CD4-positive, alpha-beta memory T cell (primary cell): ENCODE measurements around the gene ZNF30. TPM values are rescaled to one million over a fixed set of nuclear protein-coding genes. Genes with fewer than 3 reads are reported as not detected.

ENCODE experiments used
- CTCF ChIA-PET: fragments of 350-600 bp; sonication (Branson Sonifier 250); formaldehyde crosslinking; loops from one replicate; lab custom pipeline; 2021; ENCODE audit warnings: inconsistent platforms; ENCODE audit not compliant: partially characterized antibody; lab: Charles Lee
- POLR2A ChIA-PET: fragments of 350-600 bp; sonication (Branson Sonifier 250); formaldehyde crosslinking; loops from one replicate; lab custom pipeline; 2021; ENCODE audit not compliant: partially characterized antibody; lab: Charles Lee
- DNase-seq, 5 donors: peaks; one replicate each; pipeline versions ENCODE4 v3.0.0 to v3.0.0-alpha.2; 2020 to 2022; ENCODE audit warnings: mixed read lengths in 1 of 5
- H3K27ac ChIP-seq: one replicate; pipeline ENCODE4 v1.7.0; 2013; ENCODE audit warnings: low read depth, low read length
- H3K27me3 ChIP-seq: 2 replicates; pipeline ENCODE4 v1.7.0; 2013; ENCODE audit warnings: mild to moderate bottlenecking, low read length, moderate library complexity; ENCODE audit not compliant: insufficient read depth
- H3K36me3 ChIP-seq: 2 replicates; pipeline ENCODE4 v1.7.0; 2013; ENCODE audit warnings: mild to moderate bottlenecking, low read length, moderate library complexity; ENCODE audit not compliant: insufficient read depth
- H3K4me1 ChIP-seq: 2 replicates; pipeline ENCODE4 v1.7.0; 2013; ENCODE audit warnings: mild to moderate bottlenecking, low read length, moderate library complexity; ENCODE audit not compliant: insufficient read depth
- H3K4me3 ChIP-seq, 2 donors: one replicate each; pipeline ENCODE4 v1.7.0; 2013; ENCODE audit warnings: low read length in 2 of 2, mild to moderate bottlenecking in 1 of 2
- H3K9me3 ChIP-seq, 2 donors: one replicate each; pipeline ENCODE4 v1.7.0; 2013; ENCODE audit warnings: low read length in 2 of 2, control low read depth in 1 of 2; ENCODE audit not compliant: control insufficient read depth in 1 of 2
- H3K27ac Mint-ChIP-seq, 7 donors: one replicate each; pipeline ENCODE4 v1.8.0; 2020 to 2021; ENCODE audit warnings: mixed read lengths in 7 of 7, mild to moderate bottlenecking in 6 of 7, inconsistent platforms in 3 of 7, moderate library complexity in 3 of 7
- H3K27me3 Mint-ChIP-seq, 2 donors: one replicate each; pipeline ENCODE4 v1.8.0; 2020 to 2021; ENCODE audit warnings: mixed read lengths in 2 of 2
- H3K36me3 Mint-ChIP-seq, 2 donors: one replicate each; pipeline ENCODE4 v1.8.0; 2020 to 2021; ENCODE audit warnings: mixed read lengths in 2 of 2, inconsistent platforms in 1 of 2, mild to moderate bottlenecking in 1 of 2
- H3K4me1 Mint-ChIP-seq, 4 donors: one replicate each; pipeline ENCODE4 v1.8.0; 2020 to 2021; ENCODE audit warnings: mixed read lengths in 4 of 4, mild to moderate bottlenecking in 1 of 4
- H3K4me3 Mint-ChIP-seq, 8 donors: one replicate each; pipeline ENCODE4 v1.8.0; 2020 to 2021; ENCODE audit warnings: mixed read lengths in 8 of 8, mild to moderate bottlenecking in 7 of 8, moderate library complexity in 6 of 8, inconsistent platforms in 3 of 8
- H3K9me3 Mint-ChIP-seq, 8 donors: one replicate each; pipeline ENCODE4 v1.8.0; 2020 to 2021; ENCODE audit warnings: mixed read lengths in 8 of 8, mild to moderate bottlenecking in 5 of 8, inconsistent platforms in 3 of 8, moderate library complexity in 1 of 8
- intact Hi-C: fragments of 100-400 bp; cut with micrococcal nuclease; formaldehyde crosslinking; loops from one replicate; pipeline ENCODE4 v1.15.1; 2023
- polyA plus RNA-seq, 2 donors: library from polyadenylated mRNA; unstranded; fragments of 300-500 nt; fragmentation: Illumina TruSeq; gene quantifications; one replicate each; pipeline ENCODE4 v1.2.3, GENCODE V29; 2021
- total RNA-seq, 2 experiments: library from RNA; stranded (reverse); gene quantifications; one replicate each; pipeline ENCODE4 v1.2.3, GENCODE V29; 2021

Gene ZNF30
- total and polyA plus RNA-seq, 4 experiments from 2014 or later, result 5.4 to 9.7 (median 7.5) TPM

- no peak for DNase-seq
- H3K36me3 Mint-ChIP-seq, result peaks cover 88 to 90% of the 10 kb centered on the region in 2 donors
- peak overlapping the region in 1 of 7 donors; percentile 70 for H3K27ac Mint-ChIP-seq
- POLR2A ChIA-PET, result interaction anchor here (0.8 to 1.4 kb wide), 3 partner anchors 15 to 56 kb away, joined by 3 to 6 read pairs (median 3); partner anchors contain the start of gene ZNF30
- CTCF ChIA-PET, result interaction anchor here (1.3 kb wide), 1 partner anchor 9 kb away, joined by 4 read pairs; no protein-coding TSS in a partner anchor
- H3K4me3 Mint-ChIP-seq, result no peak overlapping the region
- Histone ChIP-seq H3K4me3 (no peak overlapping the region), H3K4me1 (peaks cover 18% of the 10 kb centered on the region), H3K27ac (no peak overlapping the region), H3K27me3 (no peaks in the 10 kb centered on the region), H3K36me3 (peaks cover 54% of the 10 kb centered on the region), H3K9me3 (peaks cover 52 to 80% of the 10 kb centered on the region in 2 donors)
- peaks cover 9 to 99% (median 96%) of the 10 kb centered on the region in 8 donors for H3K9me3 Mint-ChIP-seq
- H3K4me1 Mint-ChIP-seq, result peaks cover 17 to 25% (median 20%) of the 10 kb centered on the region in 4 donors
- intact Hi-C loops, result no loop called here
- no peaks in the 10 kb centered on the region for H3K27me3 Mint-ChIP-seq
Observed at GRCh38 chr19:34957830-34958751, 31.4 kb downstream of the ZNF30 start.

- Mint-ChIP-seq H3K4me3 (peak overlapping the region in 1 of 8 donors; percentile 38), H3K27me3 (no peaks in the 10 kb centered on the region), H3K27ac (no peak overlapping the region), H3K4me1 (peaks cover 18 to 28% (median 22%) of the 10 kb centered on the region in 4 donors), H3K36me3 (peaks cover 81 to 84% of the 10 kb centered on the region in 2 donors), H3K9me3 (peaks cover 8 to 92% (median 89%) of the 10 kb centered on the region in 8 donors)
- no peaks in the 10 kb centered on the region for H3K27me3 ChIP-seq
- DNase-seq, result no peak
- H3K36me3 ChIP-seq, result peaks cover 54% of the 10 kb centered on the region
- H3K9me3 ChIP-seq, result peaks cover 52 to 73% of the 10 kb centered on the region in 2 donors
- ChIA-PET CTCF (no interaction called here), POLR2A (no interaction called here)
- intact Hi-C loops, result no loop called here
- H3K4me3 ChIP-seq, result peak overlapping the region in 1 of 2 donors; percentile 5
- H3K27ac ChIP-seq, result no peak overlapping the region
- H3K4me1 ChIP-seq, result peaks cover 18% of the 10 kb centered on the region
Observed at GRCh38 chr19:34959021-34959420, 32.3 kb downstream of the ZNF30 start.

GRCh38 chr19:34960103-34960805 is 33.6 kb downstream of the ZNF30 start:
- H3K4me3 ChIP-seq, result peak overlapping the region in 1 of 2 donors; percentile 62

GRCh38 chr19:34960940-34961679 is 34.4 kb downstream of the ZNF30 start:
- no peaks in the 10 kb centered on the region for H3K27me3 ChIP-seq
- peaks cover 70 to 76% of the 10 kb centered on the region in 2 donors for H3K36me3 Mint-ChIP-seq
- H3K27ac ChIP-seq, result no peak overlapping the region
- H3K9me3 Mint-ChIP-seq, result peaks cover 4 to 82% (median 76%) of the 10 kb centered on the region in 8 donors
- peaks cover 18% of the 10 kb centered on the region for H3K4me1 ChIP-seq
- H3K4me3 Mint-ChIP-seq, result peak overlapping the region in 7 of 8 donors; percentile 61 to 99 (median 95)
- no peaks in the 10 kb centered on the region for H3K27me3 Mint-ChIP-seq
- ChIA-PET POLR2A (interaction anchor here (0.6 to 3.4 kb wide), 5 partner anchors 11 to 205 kb away, joined by 3 to 34 read pairs (median 7); partner anchors contain the start of gene ZNF30), CTCF (interaction anchor here (0.7 to 1.1 kb wide), 2 partner anchors 12 to 121 kb away, joined by 3 read pairs; no protein-coding TSS in a partner anchor)
- H3K4me1 Mint-ChIP-seq, result peaks cover 18 to 28% (median 24%) of the 10 kb centered on the region in 4 donors
- no peak for DNase-seq
- H3K4me3 ChIP-seq, result peak overlapping the region in 1 of 2 donors; percentile 62
- H3K9me3 ChIP-seq, result peaks cover 52 to 63% of the 10 kb centered on the region in 2 donors
- peaks cover 54% of the 10 kb centered on the region for H3K36me3 ChIP-seq
- peak overlapping the region in 4 of 7 donors; percentile 42 to 96 (median 88) for H3K27ac Mint-ChIP-seq
- intact Hi-C loops, result loop anchor here (5.0 kb wide), 1 partner anchor 34 kb away; the partner anchor contains the start of gene ZNF30

More at GRCh38 chr19:34960103-34960805, 33.6 kb downstream of the ZNF30 start:
- Mint-ChIP-seq H3K9me3 (peaks cover 4 to 82% (median 79%) of the 10 kb centered on the region in 8 donors), H3K27ac (peak overlapping the region in 4 of 7 donors; percentile 29 to 86 (median 50)), H3K4me1 (peaks cover 18 to 28% (median 24%) of the 10 kb centered on the region in 4 donors), H3K36me3 (peaks cover 77 to 80% of the 10 kb centered on the region in 2 donors), H3K27me3 (no peaks in the 10 kb centered on the region), H3K4me3 (peak overlapping the region; percentile 18 to 73 (median 68))
- POLR2A ChIA-PET, result interaction anchor here (0.6 to 2.6 kb wide), 4 partner anchors 42 to 283 kb away, joined by 3 to 6 read pairs (median 4); partner anchors contain the start of gene ZNF302
- intact Hi-C loops, result loop anchor here (5.0 kb wide), 1 partner anchor 33 kb away; the partner anchor contains the start of gene ZNF30
- Histone ChIP-seq H3K27ac (no peak overlapping the region), H3K27me3 (no peaks in the 10 kb centered on the region), H3K36me3 (peaks cover 54% of the 10 kb centered on the region), H3K4me1 (peaks cover 18% of the 10 kb centered on the region), H3K9me3 (peaks cover 52 to 69% of the 10 kb centered on the region in 2 donors)
- no peak for DNase-seq
- CTCF ChIA-PET, result interaction anchor here (1.1 kb wide), 1 partner anchor 120 kb away, joined by 3 read pairs; no protein-coding TSS in a partner anchor

GRCh38 chr19:34961775-34962686 is 35.3 kb downstream of the ZNF30 start:
- Histone ChIP-seq H3K4me1 (peaks cover 18% of the 10 kb centered on the region), H3K9me3 (peaks cover 47 to 54% of the 10 kb centered on the region in 2 donors), H3K27ac (peak overlapping the region; percentile 49), H3K36me3 (peaks cover 51% of the 10 kb centered on the region), H3K4me3 (peak overlapping the region; percentile 62 to 80), H3K27me3 (no peaks in the 10 kb centered on the region)
- Mint-ChIP-seq H3K4me1 (peaks cover 18 to 28% (median 24%) of the 10 kb centered on the region in 4 donors), H3K4me3 (peak overlapping the region; percentile 93 to 99 (median 97)), H3K27me3 (no peaks in the 10 kb centered on the region), H3K9me3 (peaks cover 4 to 77% (median 69%) of the 10 kb centered on the region in 8 donors), H3K36me3 (peaks cover 65 to 67% of the 10 kb centered on the region in 2 donors), H3K27ac (peak overlapping the region; percentile 88 to 97 (median 93))
- POLR2A ChIA-PET, result interaction anchor here (1.1 to 3.4 kb wide), 10 partner anchors 12 to 67 kb away, joined by 3 to 34 read pairs (median 7); partner anchors contain the start of genes GRAMD1A and ZNF30
- DNase-seq, result peak; percentile 41 to 59 (median 56)
- CTCF ChIA-PET, result interaction anchor here (0.7 to 4.0 kb wide), 5 partner anchors 11 to 122 kb away, joined by 3 to 24 read pairs (median 3); no protein-coding TSS in a partner anchor
- intact Hi-C loops, result loop anchor here (5.0 kb wide), 1 partner anchor 35 kb away; the partner anchor contains the start of gene ZNF30
